Osteoblast (primary cell): ENCODE results near the gene RASSF4. TPM values are rescaled to one million over a fixed set of nuclear protein-coding genes. Genes with fewer than 3 reads are reported as not detected.

Experiments
- DNase-seq: peaks from one replicate; pipeline ENCODE4 v3.0.0; 2011; ENCODE audit warnings: low spot score, mixed read lengths; ENCODE audit not compliant: insufficient read length; ENCODE audit errors: missing footprints
- H2AFZ ChIP-seq: 2 replicates; pipeline ENCODE4 v1.6.0; 2011; ENCODE audit warnings: mild to moderate bottlenecking, low read length
- H3K27ac ChIP-seq: 2 replicates; pipeline ENCODE4 v1.5.1; 2011; ENCODE audit warnings: mild to moderate bottlenecking, low read depth, low read length, moderate library complexity
- H3K27me3 ChIP-seq: 2 replicates; pipeline ENCODE4 v1.6.0; 2012; ENCODE audit warnings: mild to moderate bottlenecking, control low read depth, inconsistent platforms, low read length, moderate library complexity; ENCODE audit not compliant: insufficient read depth
- H3K36me3 ChIP-seq: 2 replicates; pipeline ENCODE4 v1.5.1; 2011; ENCODE audit warnings: mild to moderate bottlenecking, low read length, control low read depth, moderate library complexity; ENCODE audit not compliant: insufficient read depth
- H3K4me1 ChIP-seq: 2 replicates; pipeline ENCODE4 v1.5.1; 2011; ENCODE audit warnings: mild to moderate bottlenecking, low read length, control low read depth, moderate library complexity; ENCODE audit not compliant: insufficient read depth
- H3K4me2 ChIP-seq: 2 replicates; pipeline ENCODE4 v1.6.0; 2011; ENCODE audit warnings: mild to moderate bottlenecking, low read length; ENCODE audit not compliant: insufficient read depth
- H3K4me3 ChIP-seq: fragments of 200-600 bp; sonication (generic); 3 replicates; pipeline ENCODE4 v1.5.1; 2012; ENCODE audit warnings: mild to moderate bottlenecking, low read length, inconsistent platforms; ENCODE audit not compliant: insufficient read depth
- H3K79me2 ChIP-seq: 2 replicates; pipeline ENCODE4 v1.6.0; 2012; ENCODE audit warnings: mild to moderate bottlenecking, low read length, control low read depth, inconsistent platforms; ENCODE audit not compliant: insufficient read depth
- H3K9me3 ChIP-seq: 2 replicates; pipeline ENCODE4 v1.5.1; 2011; ENCODE audit warnings: low read depth, low read length, control low read depth
- H4K20me1 ChIP-seq: 2 replicates; pipeline ENCODE4 v1.6.0; 2012; ENCODE audit warnings: mild to moderate bottlenecking, low read length, control low read depth; ENCODE audit not compliant: insufficient read depth
- total RNA-seq: library from RNA; depleted of rRNA; stranded (reverse); fragments of >200 nt; gene quantifications from 2 replicates; pipeline ENCODE4 v1.2.3, GENCODE V29; 2012
- TF ChIP-seq, protein P1 (sequence below): IDR thresholded peaks from 2 replicates; pipeline ENCODE4 v1.5.1; 2011; ENCODE audit warnings: mild to moderate bottlenecking, low read depth, low read length, moderate library complexity; ENCODE audit errors: extremely low read depth

Gene RASSF4
- total RNA-seq, 1 donor: 4.0 TPM

DNA sequence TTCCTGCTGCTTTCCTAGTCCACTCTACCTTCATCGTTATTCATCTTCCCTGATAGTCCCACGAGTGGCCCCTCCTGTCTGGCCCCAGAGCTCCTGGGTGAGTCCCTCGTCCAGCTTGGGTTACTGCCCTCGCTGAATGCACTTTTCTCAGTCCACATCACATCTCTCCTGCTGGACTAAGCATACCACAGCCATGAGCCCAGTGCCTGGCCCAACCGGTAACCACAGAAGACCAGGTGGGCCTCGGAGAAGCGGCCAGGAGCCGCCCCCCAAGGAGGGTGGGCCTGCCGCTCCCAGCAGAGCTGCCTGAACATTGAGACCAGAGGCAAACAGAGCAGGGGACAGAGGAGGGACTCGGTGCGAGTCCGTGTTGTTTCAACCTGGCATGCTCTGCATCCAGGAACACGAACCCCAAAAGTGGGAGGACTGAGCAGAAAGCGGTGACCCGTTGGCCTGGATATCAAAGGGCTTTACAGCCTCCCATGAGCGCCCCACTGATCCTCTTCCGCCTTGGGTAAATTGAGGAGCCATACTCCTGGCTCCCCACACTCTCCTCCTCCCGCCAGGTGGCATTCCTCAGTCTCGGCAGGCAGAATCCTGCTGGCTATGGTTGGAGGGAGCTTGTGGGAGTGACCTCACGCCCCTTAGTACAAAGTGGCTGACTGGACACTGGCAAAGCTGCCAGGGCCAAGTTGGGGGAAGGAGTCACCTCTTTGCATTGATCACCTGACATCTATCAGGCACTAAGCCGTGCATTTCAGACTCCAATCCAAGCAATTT, 35.2 kb upstream of the RASSF4 start:
- no peak overlapping the region for H3K4me3 ChIP-seq
- no peak overlapping the region for H3K27ac ChIP-seq
- H3K4me2 ChIP-seq: no peak overlapping the region
- no peak for DNase-seq
- H3K4me1 ChIP-seq: peaks cover 2% of the 10 kb centered on the region
- no peaks in the 10 kb centered on the region for H3K36me3 ChIP-seq
- H3K9me3 ChIP-seq: no peaks in the 10 kb centered on the region
- no peaks in the 10 kb centered on the region for H4K20me1 ChIP-seq
- TF ChIP-seq, protein P1, sequence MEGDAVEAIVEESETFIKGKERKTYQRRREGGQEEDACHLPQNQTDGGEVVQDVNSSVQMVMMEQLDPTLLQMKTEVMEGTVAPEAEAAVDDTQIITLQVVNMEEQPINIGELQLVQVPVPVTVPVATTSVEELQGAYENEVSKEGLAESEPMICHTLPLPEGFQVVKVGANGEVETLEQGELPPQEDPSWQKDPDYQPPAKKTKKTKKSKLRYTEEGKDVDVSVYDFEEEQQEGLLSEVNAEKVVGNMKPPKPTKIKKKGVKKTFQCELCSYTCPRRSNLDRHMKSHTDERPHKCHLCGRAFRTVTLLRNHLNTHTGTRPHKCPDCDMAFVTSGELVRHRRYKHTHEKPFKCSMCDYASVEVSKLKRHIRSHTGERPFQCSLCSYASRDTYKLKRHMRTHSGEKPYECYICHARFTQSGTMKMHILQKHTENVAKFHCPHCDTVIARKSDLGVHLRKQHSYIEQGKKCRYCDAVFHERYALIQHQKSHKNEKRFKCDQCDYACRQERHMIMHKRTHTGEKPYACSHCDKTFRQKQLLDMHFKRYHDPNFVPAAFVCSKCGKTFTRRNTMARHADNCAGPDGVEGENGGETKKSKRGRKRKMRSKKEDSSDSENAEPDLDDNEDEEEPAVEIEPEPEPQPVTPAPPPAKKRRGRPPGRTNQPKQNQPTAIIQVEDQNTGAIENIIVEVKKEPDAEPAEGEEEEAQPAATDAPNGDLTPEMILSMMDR: no peak
- peaks cover 16% of the 10 kb centered on the region for H3K27me3 ChIP-seq
- no peaks in the 10 kb centered on the region for H3K79me2 ChIP-seq
- H2AFZ ChIP-seq: no peak overlapping the region

DNA sequence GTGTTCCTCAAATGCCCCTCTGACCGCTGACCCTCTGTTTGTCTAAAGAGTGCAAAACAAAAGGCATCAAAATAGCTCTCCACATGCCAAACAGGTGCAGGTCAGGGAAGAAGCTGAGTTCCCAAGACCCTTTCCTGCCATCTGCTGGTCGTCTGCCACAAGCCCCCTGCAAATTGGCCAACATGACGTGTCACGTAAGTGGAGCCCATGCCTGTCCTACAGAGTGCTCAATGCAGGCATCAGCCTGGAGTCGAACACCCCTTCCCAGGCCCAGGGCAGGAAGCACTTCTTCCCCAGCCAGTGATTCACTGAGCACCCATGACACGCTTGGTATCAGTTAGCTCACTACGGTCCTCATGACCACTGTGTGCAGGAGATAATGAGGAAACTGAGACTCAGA, 34.4 kb upstream of the RASSF4 start:
- no peak for DNase-seq
- Histone ChIP-seq H2AFZ (no peak overlapping the region), H3K27ac (no peak overlapping the region), H3K9me3 (no peaks in the 10 kb centered on the region), H3K27me3 (peaks cover 8% of the 10 kb centered on the region), H3K4me1 (peaks cover 2% of the 10 kb centered on the region), H3K4me2 (no peak overlapping the region), H3K4me3 (no peak overlapping the region), H4K20me1 (no peaks in the 10 kb centered on the region), H3K79me2 (no peaks in the 10 kb centered on the region), H3K36me3 (no peaks in the 10 kb centered on the region)
- TF ChIP-seq, protein P1: no peak

DNA sequence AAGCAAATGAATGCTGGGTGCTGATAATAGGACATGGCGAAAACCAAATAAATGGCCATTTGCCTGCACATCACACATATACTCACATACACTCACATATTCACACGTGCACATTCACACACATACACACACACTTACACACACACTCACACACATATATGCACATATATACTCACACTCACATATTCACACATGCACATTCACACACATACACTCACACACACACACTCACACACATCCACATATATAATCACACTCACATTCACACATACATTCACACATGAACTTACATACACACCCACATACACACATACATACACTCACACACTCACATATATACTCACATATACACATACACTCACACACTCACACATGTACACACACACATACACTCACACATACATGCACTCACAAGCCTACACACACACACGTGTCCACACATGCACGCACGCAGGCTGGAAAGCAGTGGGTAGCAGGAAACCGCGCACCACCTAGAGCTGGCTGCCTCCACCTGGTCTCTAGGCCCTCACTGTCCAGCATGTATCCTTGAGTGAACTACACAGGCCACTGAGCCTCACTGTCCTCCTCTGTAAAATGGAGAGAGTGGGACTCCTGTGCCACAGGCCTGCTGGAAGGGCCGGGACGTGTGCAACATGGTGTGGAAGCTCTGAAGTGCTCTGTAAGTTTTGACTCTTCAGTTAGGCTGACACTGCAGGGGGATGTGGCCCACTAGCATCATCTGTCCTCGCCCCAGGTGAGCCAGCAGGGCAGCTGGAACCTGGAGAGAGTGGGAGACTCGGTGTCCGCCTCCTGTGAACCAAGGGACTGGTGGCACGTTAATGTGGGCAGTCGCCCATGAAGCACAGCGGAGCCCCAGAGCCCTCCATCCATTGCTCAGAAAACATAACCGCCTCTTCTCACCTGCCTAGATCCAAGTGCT, 33.5 kb upstream of the RASSF4 start:
- TF ChIP-seq, protein P1: no peak
- no peak overlapping the region for H3K4me3 ChIP-seq

More for the DNA sequence above, 33.5 kb upstream of the RASSF4 start:
- H3K9me3 ChIP-seq: no peaks in the 10 kb centered on the region
- H3K79me2 ChIP-seq: no peaks in the 10 kb centered on the region
- H3K27ac ChIP-seq: no peak overlapping the region
- H3K4me2 ChIP-seq: no peak overlapping the region
- peaks cover 3% of the 10 kb centered on the region for H3K27me3 ChIP-seq
- H3K36me3 ChIP-seq: no peaks in the 10 kb centered on the region
- H3K4me1 ChIP-seq: peaks cover 2% of the 10 kb centered on the region
- no peaks in the 10 kb centered on the region for H4K20me1 ChIP-seq
- H2AFZ ChIP-seq: no peak overlapping the region
- DNase-seq: no peak
